Heart left ventricle (tissue), 13 donors: Measurements from ENCODE around the gene DIP2C.

Source experiments
- POLR2A ChIP-seq, 2 donors: fragments of 450-650 bp; IDR thresholded peaks; one replicate each; pipeline ENCODE4 v1.6.1; 2017; ENCODE audit warnings: antibody characterized with exemption in 2 of 2, mild to moderate bottlenecking in 2 of 2, moderate library complexity in 2 of 2
- TF ChIP-seq, protein P1 (sequence below), 12 donors: fragments of 200-600 bp; sonication (generic) in 4 of 12; IDR thresholded peaks; one replicate each; pipeline versions ENCODE4 v1.5.0 to v1.8.0; 2018 to 2022; ENCODE audit warnings: antibody characterized with exemption in 12 of 12, mild to moderate bottlenecking in 5 of 12
- donor health status: ischemic (EF 13 %, LVEDD 7.1; RV severe dilation, severe dysfunction).
- donor health status: DM: no; HTN: yes; CAD: no.
- donor health status: DM: no; HTN: no; CAD: no.
- donor health status: ischemic (EF 25% LVEDD 6.9; RV normal size, moderate dysfunction).
- donor health status: ischemic (EF 25% LVEDD 5.7; RV mildly dilated, moderate dysfunction).
- donor health status: ischemic (EF 35%, LVEDD 5.7; RV mildly dilated, moderate dysfunction).
- donor health status: nonischemic (EF 11% LVEDD 7.7; RV severe dilation, severe dysfunction).
- donor health status: DM: yes; HTN: yes; CAD: no.
- donor health status: PGD.
- donor health status: ischemic (EF 29% LVEDD 5.4; RV normal size, mild dysfunction).
- donor health status: nonischemic (EF 23%, LVEDD 6.1; RV moderate dilation, normal function).

DNA sequence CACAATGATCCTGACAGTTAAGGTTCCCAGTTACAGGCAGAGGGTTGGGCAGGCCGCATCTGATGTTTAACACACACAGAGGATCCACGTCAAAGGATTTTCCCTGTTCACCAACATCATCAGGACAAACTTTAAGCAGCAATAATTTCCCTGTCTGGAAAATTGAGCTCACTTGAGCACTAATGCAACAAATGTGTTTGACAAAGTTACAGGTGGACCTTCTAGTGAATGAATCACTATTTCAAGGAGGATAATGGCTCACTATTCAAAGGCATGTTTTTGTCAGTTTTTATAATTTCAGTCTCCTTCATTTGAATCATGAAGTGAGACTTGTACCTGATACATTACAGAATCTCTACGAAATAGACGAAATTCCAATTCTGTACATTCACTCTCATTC is 127.3 kb downstream of the DIP2C start:
- TF ChIP-seq, protein P1, sequence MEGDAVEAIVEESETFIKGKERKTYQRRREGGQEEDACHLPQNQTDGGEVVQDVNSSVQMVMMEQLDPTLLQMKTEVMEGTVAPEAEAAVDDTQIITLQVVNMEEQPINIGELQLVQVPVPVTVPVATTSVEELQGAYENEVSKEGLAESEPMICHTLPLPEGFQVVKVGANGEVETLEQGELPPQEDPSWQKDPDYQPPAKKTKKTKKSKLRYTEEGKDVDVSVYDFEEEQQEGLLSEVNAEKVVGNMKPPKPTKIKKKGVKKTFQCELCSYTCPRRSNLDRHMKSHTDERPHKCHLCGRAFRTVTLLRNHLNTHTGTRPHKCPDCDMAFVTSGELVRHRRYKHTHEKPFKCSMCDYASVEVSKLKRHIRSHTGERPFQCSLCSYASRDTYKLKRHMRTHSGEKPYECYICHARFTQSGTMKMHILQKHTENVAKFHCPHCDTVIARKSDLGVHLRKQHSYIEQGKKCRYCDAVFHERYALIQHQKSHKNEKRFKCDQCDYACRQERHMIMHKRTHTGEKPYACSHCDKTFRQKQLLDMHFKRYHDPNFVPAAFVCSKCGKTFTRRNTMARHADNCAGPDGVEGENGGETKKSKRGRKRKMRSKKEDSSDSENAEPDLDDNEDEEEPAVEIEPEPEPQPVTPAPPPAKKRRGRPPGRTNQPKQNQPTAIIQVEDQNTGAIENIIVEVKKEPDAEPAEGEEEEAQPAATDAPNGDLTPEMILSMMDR (IDR thresholded peaks at IDR 0.05) = no peak
- TF ChIP-seq POLR2A (IDR thresholded peaks at IDR 0.05) = no peak
